Measurements from ENCODE around the gene EBF4. TPM values are rescaled to one million over a fixed set of nuclear protein-coding genes. Genes with fewer than 3 reads are reported as not detected.

EBF4 gene
- total and polyA plus RNA-seq, 2 donors (not counting 1 experiment from before 2014, with no cell fraction given), result 0.81 to 5.0 TPM

GRCh38 chr20:2655331-2656116 lies 37.1 kb upstream of the EBF4 start:
- Mint-ChIP-seq H3K4me1 (peaks cover 21% of the 10 kb centered on the region), H3K9me3 (ENCODE audit: insufficient read depth) (no peaks in the 10 kb centered on the region), H3K27me3 (no peaks in the 10 kb centered on the region), H3K27ac (no peak overlapping the region), H3K4me3 (peak overlapping the region; percentile 16)
- Histone ChIP-seq H2AFZ (ENCODE audit: insufficient read depth, low read depth, low read length, poor library complexity, severe bottlenecking) (no peak overlapping the region), H3K36me3 (replicated peaks in 1 of 2; ENCODE audit: control extremely low read depth in 1 of 2, control insufficient read depth in 1 of 2, extremely low read depth in 1 of 2, insufficient read depth in 2 of 2, low read length in 1 of 2) (peaks cover 4 to 67% of the 10 kb centered on the region in 2 experiments), H3K27me3 (replicated peaks in 1 of 4; ENCODE audit: control extremely low read depth in 1 of 4, control insufficient read depth in 3 of 4, insufficient read depth in 4 of 4, low read length in 3 of 4) (no peaks in the 10 kb centered on the region), H3K4me1 (ENCODE audit: control insufficient read depth in 2 of 2, insufficient read depth in 2 of 2, low read length in 2 of 2) (peaks cover 19 to 20% of the 10 kb centered on the region in 2 donors), H3K27ac (ENCODE audit: low read length in 2 of 2) (no peak overlapping the region), H3K79me2 (ENCODE audit: control insufficient read depth, insufficient read depth, low read length) (peaks cover 27% of the 10 kb centered on the region), H3K9ac (ENCODE audit: low read length) (no peak overlapping the region), H3K9me3 (ENCODE audit: control extremely low read depth in 1 of 3, control insufficient read depth in 2 of 3, insufficient read depth in 1 of 3, low read length in 2 of 3) (no peaks in the 10 kb centered on the region), H3K4me2 (replicated peaks; ENCODE audit: low read depth, low read length, poor library complexity, severe bottlenecking) (no peak overlapping the region), H4K20me1 (ENCODE audit: control insufficient read depth, insufficient read depth, low read length, poor library complexity, severe bottlenecking) (peaks cover 42% of the 10 kb centered on the region), H3K4me3 (ENCODE audit: control extremely low read depth in 1 of 5, extremely low read depth in 1 of 5, insufficient read depth in 1 of 5, low read depth in 2 of 5, low read length in 4 of 5) (no peak overlapping the region)
- POLR2A ChIA-PET, result interaction anchor here (4.8 kb wide), 1 partner anchor 9 kb away, joined by 57 read pairs; the partner anchor contains the start of gene IDH3B
- TF ChIP-seq EZH2 (IDR thresholded peaks at IDR 0.05; ENCODE audit: borderline replicate concordance, insufficient read depth, low read depth, low read length, poor library complexity, severe bottlenecking), result no peak
- TF ChIP-seq CTCF (IDR thresholded peaks at IDR 0.05), result no peak
- CTCF ChIA-PET, result interaction anchor here (1.1 kb wide), 1 partner anchor 9 kb away, joined by 3 read pairs; the partner anchor contains the start of gene IDH3B
- 93% methylated on average over 15 of the region's 17 CpGs for WGBS (ENCODE audit: insufficient coverage)
- ATAC-seq (ENCODE audit: low read depth) (no peak), DNase-seq (peak; percentile 21)
- intact Hi-C loops (cut with micrococcal nuclease), result no loop called here

- Histone ChIP-seq H3K4me1 (ENCODE audit: control insufficient read depth in 2 of 2, insufficient read depth in 2 of 2, low read length in 2 of 2) (peaks cover 14 to 15% of the 10 kb centered on the region in 2 donors), H3K9ac (ENCODE audit: low read length) (no peak overlapping the region), H3K79me2 (ENCODE audit: control insufficient read depth, insufficient read depth, low read length) (peaks cover 27% of the 10 kb centered on the region), H3K4me2 (replicated peaks; ENCODE audit: low read depth, low read length, poor library complexity, severe bottlenecking) (no peak overlapping the region), H4K20me1 (ENCODE audit: control insufficient read depth, insufficient read depth, low read length, poor library complexity, severe bottlenecking) (peaks cover 42% of the 10 kb centered on the region), H3K27ac (ENCODE audit: low read length in 2 of 2) (no peak overlapping the region), H3K27me3 (replicated peaks in 1 of 4; ENCODE audit: control extremely low read depth in 1 of 4, control insufficient read depth in 3 of 4, insufficient read depth in 4 of 4, low read length in 3 of 4) (no peaks in the 10 kb centered on the region), H3K36me3 (replicated peaks in 1 of 2; ENCODE audit: control extremely low read depth in 1 of 2, control insufficient read depth in 1 of 2, extremely low read depth in 1 of 2, insufficient read depth in 2 of 2, low read length in 1 of 2) (peaks cover 4 to 75% of the 10 kb centered on the region in 2 experiments), H3K4me3 (ENCODE audit: control extremely low read depth in 1 of 5, extremely low read depth in 1 of 5, insufficient read depth in 1 of 5, low read depth in 2 of 5, low read length in 4 of 5) (no peak overlapping the region), H3K9me3 (ENCODE audit: control extremely low read depth in 1 of 3, control insufficient read depth in 2 of 3, insufficient read depth in 1 of 3, low read length in 2 of 3) (no peaks in the 10 kb centered on the region), H2AFZ (ENCODE audit: insufficient read depth, low read depth, low read length, poor library complexity, severe bottlenecking) (no peak overlapping the region)
- POLR2A ChIA-PET, result no interaction called here
- H3K4me1 Mint-ChIP-seq, result peaks cover 21% of the 10 kb centered on the region
- DNase-seq, result peak; percentile 8
- H3K4me3 Mint-ChIP-seq, result no peak overlapping the region
- WGBS (ENCODE audit: insufficient coverage), result 96% methylated on average over 9 of the region's 12 CpGs
- no peaks in the 10 kb centered on the region for H3K27me3 Mint-ChIP-seq
- H3K9me3 Mint-ChIP-seq (ENCODE audit: insufficient read depth), result no peaks in the 10 kb centered on the region
- intact Hi-C loops (cut with micrococcal nuclease), result no loop called here
- TF ChIP-seq EZH2 (IDR thresholded peaks at IDR 0.05; ENCODE audit: borderline replicate concordance, insufficient read depth, low read depth, low read length, poor library complexity, severe bottlenecking) (no peak), CTCF (IDR thresholded peaks at IDR 0.05) (no peak)
- CTCF ChIA-PET, result no interaction called here
- no peak for ATAC-seq (ENCODE audit: low read depth)
- H3K27ac Mint-ChIP-seq, result no peak overlapping the region
Observed at GRCh38 chr20:2656471-2657117, 36.0 kb upstream of the EBF4 start.
